GM12864 (cell line): ENCODE measurements around the gene WWOX.

Source experiments
- DNase-seq: peaks from one replicate; pipeline ENCODE4 v3.0.0-alpha.2; 2011; ENCODE audit warnings: low read depth
- H3K4me3 ChIP-seq: 2 replicates; pipeline ENCODE4 v1.5.1; 2011; ENCODE audit warnings: mild to moderate bottlenecking, low read depth, low read length, control low read depth
- TF ChIP-seq, protein P1 (sequence below): IDR thresholded peaks from 2 replicates; pipeline ENCODE4 v1.5.1; 2011; ENCODE audit warnings: low read depth, mild to moderate bottlenecking, moderate library complexity, low read length, control low read depth, inconsistent platforms; ENCODE audit errors: missing control alignments

The WWOX gene

DNA sequence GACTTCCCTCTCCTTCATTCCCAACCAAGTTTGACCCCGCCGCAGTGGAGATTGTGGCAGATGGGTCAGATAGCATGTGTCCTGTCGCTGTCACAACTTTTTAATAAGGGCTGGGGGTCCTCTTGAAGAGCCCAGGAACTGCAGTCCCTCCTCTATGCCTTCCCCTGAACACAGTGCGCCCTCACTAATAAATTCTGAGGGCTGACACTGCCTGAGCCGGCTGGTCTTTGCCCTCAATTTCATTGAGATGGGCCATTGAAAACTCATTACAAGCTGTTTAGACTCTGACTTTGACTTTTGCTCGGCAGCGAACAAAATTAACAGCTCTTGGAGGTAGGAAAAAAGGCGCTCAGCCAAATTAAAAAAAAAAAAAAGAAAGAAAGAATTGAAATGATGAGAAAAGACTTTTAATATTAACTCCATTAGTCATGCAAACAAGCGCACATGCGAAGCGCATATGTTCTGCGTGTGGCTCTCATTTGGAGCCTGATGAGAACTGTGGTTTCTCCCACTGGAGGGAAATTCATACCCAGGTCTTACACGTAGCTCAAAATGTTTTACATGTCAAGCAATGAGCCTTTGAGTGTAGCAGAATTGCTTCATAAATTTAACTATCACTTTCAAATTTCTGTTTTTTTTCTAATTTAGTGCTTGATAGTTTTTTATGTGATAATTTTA is 704.7 kb downstream of the WWOX start:
- DNase-seq: no peak
- TF ChIP-seq, protein P1, sequence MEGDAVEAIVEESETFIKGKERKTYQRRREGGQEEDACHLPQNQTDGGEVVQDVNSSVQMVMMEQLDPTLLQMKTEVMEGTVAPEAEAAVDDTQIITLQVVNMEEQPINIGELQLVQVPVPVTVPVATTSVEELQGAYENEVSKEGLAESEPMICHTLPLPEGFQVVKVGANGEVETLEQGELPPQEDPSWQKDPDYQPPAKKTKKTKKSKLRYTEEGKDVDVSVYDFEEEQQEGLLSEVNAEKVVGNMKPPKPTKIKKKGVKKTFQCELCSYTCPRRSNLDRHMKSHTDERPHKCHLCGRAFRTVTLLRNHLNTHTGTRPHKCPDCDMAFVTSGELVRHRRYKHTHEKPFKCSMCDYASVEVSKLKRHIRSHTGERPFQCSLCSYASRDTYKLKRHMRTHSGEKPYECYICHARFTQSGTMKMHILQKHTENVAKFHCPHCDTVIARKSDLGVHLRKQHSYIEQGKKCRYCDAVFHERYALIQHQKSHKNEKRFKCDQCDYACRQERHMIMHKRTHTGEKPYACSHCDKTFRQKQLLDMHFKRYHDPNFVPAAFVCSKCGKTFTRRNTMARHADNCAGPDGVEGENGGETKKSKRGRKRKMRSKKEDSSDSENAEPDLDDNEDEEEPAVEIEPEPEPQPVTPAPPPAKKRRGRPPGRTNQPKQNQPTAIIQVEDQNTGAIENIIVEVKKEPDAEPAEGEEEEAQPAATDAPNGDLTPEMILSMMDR: no peak
- H3K4me3 ChIP-seq: no peak overlapping the region

- TF ChIP-seq, protein P1: no peak
- H3K4me3 ChIP-seq: no peak overlapping the region
- no peak for DNase-seq
Measured at GRCh38 chr16:78805556-78805955, 706.1 kb downstream of the WWOX start.

DNA sequence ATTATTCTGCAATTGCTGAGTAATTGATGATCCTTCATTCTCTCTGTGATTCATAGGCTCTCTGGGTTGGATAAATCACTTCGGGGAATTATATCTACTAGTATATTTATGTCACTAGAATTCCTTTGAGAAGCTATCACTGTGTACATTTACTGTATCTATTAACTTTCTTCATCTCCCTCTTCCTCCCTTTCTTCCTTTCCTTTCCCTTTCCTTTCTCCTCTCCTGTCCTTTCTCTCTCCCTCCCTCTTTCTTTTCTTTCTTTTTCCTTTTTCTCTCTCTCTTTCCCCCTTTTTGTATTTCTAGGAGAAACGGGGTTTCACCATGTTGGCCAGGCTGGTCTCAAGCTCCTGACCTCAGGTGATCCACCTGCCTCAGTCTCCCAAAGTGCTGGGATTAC is 711.8 kb downstream of the WWOX start:
- no peak overlapping the region for H3K4me3 ChIP-seq
- TF ChIP-seq, protein P1: no peak
- DNase-seq: no peak

DNA sequence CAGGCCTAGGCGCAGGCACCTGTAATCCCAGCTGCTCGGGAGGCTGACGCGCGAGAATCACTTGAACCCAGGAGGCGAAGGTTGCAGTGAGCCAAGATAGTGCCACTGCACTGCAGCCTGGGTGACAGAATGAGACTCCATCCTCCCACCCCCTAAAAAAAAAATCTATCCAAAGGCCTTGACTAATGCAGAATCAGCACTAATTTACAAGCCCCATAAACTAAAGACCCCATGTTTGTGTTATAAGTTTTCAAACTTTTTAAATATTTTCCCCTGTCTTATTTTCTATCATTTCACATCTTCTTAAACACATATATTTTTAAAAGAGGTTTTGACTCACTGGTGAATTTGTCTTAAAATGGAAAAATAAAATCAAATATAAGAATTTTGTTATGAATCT is 713.1 kb downstream of the WWOX start:
- TF ChIP-seq, protein P1: no peak

DNA sequence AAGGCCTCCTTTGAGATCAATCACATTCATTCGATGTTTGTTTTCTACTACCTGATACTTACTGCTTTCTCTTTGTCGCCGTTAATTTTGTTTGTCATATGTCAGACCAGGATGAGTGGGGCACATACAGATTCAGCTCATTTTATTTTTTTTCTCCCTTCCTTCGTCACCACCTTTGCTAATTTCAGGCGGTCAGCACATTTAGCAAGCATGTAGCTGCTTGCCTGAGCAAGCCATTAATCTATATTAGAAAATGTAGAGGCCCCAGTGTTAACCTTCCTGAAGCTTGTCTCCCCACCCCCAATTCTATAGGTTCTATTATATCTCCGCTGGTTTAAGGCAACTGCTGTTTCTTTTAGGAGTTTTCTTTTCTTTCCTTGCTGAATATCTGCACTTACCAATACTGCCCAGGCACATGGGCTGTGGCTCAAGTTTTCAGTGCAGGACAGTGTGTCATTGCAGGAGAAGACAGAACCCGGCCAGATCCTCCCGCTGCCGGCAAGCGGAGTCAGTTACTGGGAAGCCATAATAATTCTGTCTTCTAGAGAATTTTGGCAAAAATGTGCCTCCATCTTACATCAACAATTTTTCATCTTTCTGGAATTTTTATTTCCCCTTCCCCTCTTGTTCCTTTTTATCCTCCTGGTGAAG is 714.3 kb downstream of the WWOX start:
- H3K4me3 ChIP-seq: no peak overlapping the region
- TF ChIP-seq, protein P1: no peak
- no peak for DNase-seq

More for the DNA sequence above, 713.1 kb downstream of the WWOX start:
- no peak for DNase-seq
- H3K4me3 ChIP-seq: no peak overlapping the region

DNA sequence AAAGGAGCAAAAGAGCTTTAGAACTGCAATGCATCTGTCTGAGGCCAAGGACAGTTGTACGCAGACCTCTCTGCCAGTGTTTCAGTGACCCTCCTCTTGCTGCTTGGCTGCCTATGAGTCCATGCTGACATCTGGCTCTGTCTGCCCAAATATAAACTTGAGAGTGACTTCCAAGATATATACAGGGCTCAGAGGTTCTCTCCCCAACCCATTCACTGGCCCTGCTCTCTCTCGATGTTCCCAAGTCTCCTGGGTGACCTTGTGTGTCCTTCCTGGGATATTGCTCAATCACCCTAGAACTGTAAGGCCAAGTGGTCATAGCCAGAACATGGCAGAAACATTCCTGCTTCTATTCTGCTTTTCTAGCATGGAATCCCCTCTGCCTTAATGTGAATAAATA is 716.3 kb downstream of the WWOX start:
- no peak for DNase-seq
- TF ChIP-seq, protein P1: no peak
- no peak overlapping the region for H3K4me3 ChIP-seq
